HEK293T (cell line): ENCODE data around the gene TMEM154.

Experiments
- LEF1 ChIP-seq: fragments of 450-650 bp; IDR thresholded peaks from 2 replicates; pipeline ENCODE4 v1.6.1; 2017; ENCODE audit warnings: mild to moderate bottlenecking, borderline replicate concordance
- SP1 ChIP-seq: fragments of 450-650 bp; IDR thresholded peaks from 2 replicates; pipeline ENCODE4 v1.6.1; 2017

GRCh38 chr4:152640058-152640921 lies 39.5 kb downstream of the TMEM154 start:
- TF ChIP-seq SP1 (no peak), LEF1 (no peak)
